Esophagus muscularis mucosa (tissue), 4 donors: ENCODE results near the gene CALD1. TPM values are rescaled to one million over a fixed set of nuclear protein-coding genes. Genes with fewer than 3 reads are reported as not detected.
A peak's percentile ranks its signal among the peaks of the same experiment; 100 is the strongest.

ENCODE experiments used
- DNase-seq: peaks from one replicate; pipeline ENCODE4 v3.0.0-alpha.2; 2017; ENCODE audit errors: extremely low spot score
- H3K27ac ChIP-seq, 4 donors: fragments of 200-600 bp; sonication (generic); replicated peaks in 1 of 4; 1 replicate in 3 of 4; 2 replicates in 1 of 4; pipeline ENCODE4 v1.5.1; 2016 to 2019; ENCODE audit warnings: mild to moderate bottlenecking in 1 of 4
- H3K27me3 ChIP-seq, 4 donors: fragments of 200-600 bp; sonication (generic); one replicate each; pipeline versions ENCODE4 v1.5.1 to v1.6.0; 2016 to 2019
- H3K36me3 ChIP-seq, 4 donors: fragments of 200-600 bp; sonication (generic); one replicate each; pipeline ENCODE4 v1.5.1; 2016 to 2019
- H3K4me1 ChIP-seq, 4 donors: fragments of 200-600 bp; sonication (generic); one replicate each; pipeline ENCODE4 v1.5.1; 2016 to 2019
- H3K4me3 ChIP-seq, 4 donors: fragments of 200-600 bp; sonication (generic); 1 replicate in 2 of 4; 2 replicates in 2 of 4; pipeline ENCODE4 v1.5.1; 2016 to 2019; ENCODE audit warnings: mild to moderate bottlenecking in 4 of 4, moderate library complexity in 1 of 4
- H3K9me3 ChIP-seq, 4 donors: fragments of 200-600 bp; sonication (generic); 1 replicate in 3 of 4; 2 replicates in 1 of 4; pipeline ENCODE4 v1.5.1; 2016 to 2019
- CTCF ChIP-seq, 3 experiments: fragments of 200-600 bp in 2 of 3; fragments of 450-650 bp in 1 of 3; sonication (generic) in 2 of 3; IDR thresholded peaks; one replicate each; pipeline ENCODE4 v1.5.1; 2017 to 2019; ENCODE audit warnings: antibody characterized with exemption in 3 of 3, mild to moderate bottlenecking in 2 of 3, moderate library complexity in 1 of 3
- EP300 ChIP-seq: sonication (generic); formaldehyde crosslinking; IDR thresholded peaks from one replicate; pipeline ENCODE4 v1.6.1; 2017; ENCODE audit warnings: antibody characterized with exemption
- POLR2A ChIP-seq: fragments of 450-650 bp; IDR thresholded peaks from one replicate; pipeline ENCODE4 v1.6.1; 2017; ENCODE audit warnings: antibody characterized with exemption, moderate library complexity, mild to moderate bottlenecking, low read depth
- POLR2AphosphoS5 ChIP-seq, 2 donors: sonication (generic); formaldehyde crosslinking; IDR thresholded peaks; one replicate each; pipeline ENCODE4 v1.6.1; 2017; ENCODE audit warnings: antibody characterized with exemption in 2 of 2
- WGBS: methylation state at CpG from one replicate; pipeline ENCODE4 v1.1.5; 2018; 5-methylcytosine and 5-hydroxymethylcytosine counted together
- intact Hi-C: fragments of 100-400 bp; cut with DNase I; formaldehyde crosslinking; loops from one replicate; pipeline ENCODE4 v1.15.1; 2023
- total RNA-seq, 4 donors: library from RNA; depleted of rRNA; stranded (reverse); fragments of >200 nt; gene quantifications; one replicate each; pipeline versions ENCODE4 v1.1.0 to v1.2.1, GENCODE V29; 2016

CALD1 gene
- total RNA-seq, 4 donors from 2014 or later, result 2,057 to 3,140 (median 2,687) TPM

GRCh38 chr7:134783294-134784069, 4.0 kb downstream of the CALD1 start:
- TF ChIP-seq EP300, result no peak
- peak; percentile 3 to 62 for TF ChIP-seq POLR2AphosphoS5 (IDR thresholded peaks at IDR 0.05)
- Histone ChIP-seq H3K27ac (peak overlapping the region; percentile 89 to 95 (median 92)), H3K9me3 (no peaks in the 10 kb centered on the region), H3K4me1 (peaks cover 40 to 56% (median 44%) of the 10 kb centered on the region in 4 donors), H3K36me3 (peaks cover 0 to 9% (median 6%) of the 10 kb centered on the region in 4 donors), H3K4me3 (peak overlapping the region; percentile 51 to 70 (median 62)), H3K27me3 (no peaks in the 10 kb centered on the region)
- peak; percentile 42 for DNase-seq
- WGBS, result 68% methylated on average over 6 of the region's 7 CpGs
- intact Hi-C loops, result loop anchor here (5.0 to 10.0 kb wide), 2 partner anchors 49 to 151 kb away; no protein-coding TSS in a partner anchor

GRCh38 chr7:134784251-134785049, 5.0 kb downstream of the CALD1 start:
- WGBS, result 51% methylated on average over 9 of the region's 9 CpGs
- peaks cover 45 to 60% (median 48%) of the 10 kb centered on the region in 4 donors for H3K4me1 ChIP-seq
- intact Hi-C loops, result loop anchor here (5.0 to 10.0 kb wide), 2 partner anchors 48 to 150 kb away; no protein-coding TSS in a partner anchor
- peaks cover 0 to 9% (median 6%) of the 10 kb centered on the region in 4 donors for H3K36me3 ChIP-seq
- H3K9me3 ChIP-seq, result no peaks in the 10 kb centered on the region
- DNase-seq, result no peak
- H3K4me3 ChIP-seq, result peak overlapping the region; percentile 51 to 70 (median 62)
- TF ChIP-seq POLR2A (no peak), CTCF (IDR thresholded peaks at IDR 0.05) (no peak), POLR2AphosphoS5 (IDR thresholded peaks at IDR 0.05) (peak; percentile 6 to 73), EP300 (no peak)
- no peaks in the 10 kb centered on the region for H3K27me3 ChIP-seq
- peak overlapping the region; percentile 89 to 95 (median 92) for H3K27ac ChIP-seq

- peak overlapping the region; percentile 51 to 70 (median 62) for H3K4me3 ChIP-seq
- H3K9me3 ChIP-seq, result no peaks in the 10 kb centered on the region
- peaks cover 59 to 73% (median 61%) of the 10 kb centered on the region in 4 donors for H3K4me1 ChIP-seq
- no peaks in the 10 kb centered on the region for H3K27me3 ChIP-seq
- intact Hi-C loops, result loop anchor here (10.0 kb wide), 1 partner anchor 149 kb away; no protein-coding TSS in a partner anchor
- DNase-seq, result peak; percentile 55
- H3K36me3 ChIP-seq, result peaks cover 0 to 9% (median 6%) of the 10 kb centered on the region in 4 donors
- H3K27ac ChIP-seq, result peak overlapping the region; percentile 89 to 95 (median 92)
- TF ChIP-seq POLR2AphosphoS5 (IDR thresholded peaks at IDR 0.05) (peak in 1 of 2 donors; percentile 58), EP300 (no peak), CTCF (IDR thresholded peaks at IDR 0.05) (no peak), POLR2A (no peak)
Measured at GRCh38 chr7:134785842-134786241, 6.4 kb downstream of the CALD1 start.

- no peaks in the 10 kb centered on the region for H3K27me3 ChIP-seq
- intact Hi-C loops, result loop anchor here (10.0 kb wide), 1 partner anchor 148 kb away; no protein-coding TSS in a partner anchor
- 57% methylated on average over 2 of the region's 2 CpGs for WGBS
- peaks cover 61 to 86% (median 73%) of the 10 kb centered on the region in 4 donors for H3K4me1 ChIP-seq
- peak overlapping the region; percentile 89 to 95 (median 92) for H3K27ac ChIP-seq
- H3K36me3 ChIP-seq, result peaks cover 4 to 16% (median 8%) of the 10 kb centered on the region in 4 donors
- H3K4me3 ChIP-seq, result peak overlapping the region; percentile 19 to 70 (median 62)
- H3K9me3 ChIP-seq, result no peaks in the 10 kb centered on the region
- no peak for TF ChIP-seq EP300
- TF ChIP-seq POLR2AphosphoS5 (IDR thresholded peaks at IDR 0.05), result no peak
- no peak for TF ChIP-seq POLR2A
- TF ChIP-seq CTCF (IDR thresholded peaks at IDR 0.05), result no peak
- DNase-seq, result no peak
Measured at GRCh38 chr7:134787064-134787463, 7.6 kb downstream of the CALD1 start.
